ENCODE measurements around the gene CCDC85C. TPM values are rescaled to one million over a fixed set of nuclear protein-coding genes. Genes with fewer than 3 reads are reported as not detected.

Gene CCDC85C
- total and polyA plus RNA-seq, 2 of the 8 experiments (the other 6 are each of a cell fraction or from before 2014, with no cell fraction given) = 16.8 to 35.8 TPM

- TF ChIP-seq SAP30 (IDR thresholded peaks at IDR 0.05; ENCODE audit: insufficient read depth, insufficient replicate concordance, low read length) (no peak), E2F6 (IDR thresholded peaks at IDR 0.05) (no peak), CBX8 (IDR thresholded peaks at IDR 0.05; ENCODE audit: borderline replicate concordance, low read depth, low read length) (no peak), KDM1A (IDR thresholded peaks at IDR 0.05; ENCODE audit: borderline replicate concordance, low read length) (no peak), MAX (IDR thresholded peaks at IDR 0.05) (no peak)
Observed at GRCh38 chr14:99517643-99518381, 86.2 kb downstream of the CCDC85C start (continued).

Data from H1 (cell line).